ENCODE data around the gene INPP5A. TPM values are rescaled to one million over a fixed set of nuclear protein-coding genes. Genes with fewer than 3 reads are reported as not detected.

The INPP5A gene
- total and polyA plus RNA-seq, 10 of the 15 experiments (the other 5 are each of a cell fraction or from before 2014, with no cell fraction given), result 0.52 to 15.0 (median 6.3) TPM

- Histone ChIP-seq H3K27ac (ENCODE audit: control insufficient read depth, insufficient read depth) (no peak overlapping the region), H3K79me2 (ENCODE audit: control insufficient read depth, insufficient read depth, low read length) (no peaks in the 10 kb centered on the region), H4K20me1 (ENCODE audit: control insufficient read depth, insufficient read depth) (no peaks in the 10 kb centered on the region), H3K27me3 (replicated peaks in 1 of 2; ENCODE audit: control insufficient read depth in 2 of 2, insufficient read depth in 2 of 2, low read length in 1 of 2) (no peaks in the 10 kb centered on the region), H3K4me1 (ENCODE audit: control insufficient read depth, insufficient read depth, low read length) (no peaks in the 10 kb centered on the region), H3K4me2 (ENCODE audit: control insufficient read depth, insufficient read depth) (no peak overlapping the region), H3K9ac (ENCODE audit: control insufficient read depth, insufficient read depth, low read length) (no peak overlapping the region), H3K4me3 (no peak overlapping the region), H3K36me3 (ENCODE audit: control insufficient read depth in 2 of 2, insufficient read depth in 2 of 2, low read length in 1 of 2) (peaks cover 0 to 6% of the 10 kb centered on the region in 2 experiments; a peak in 2 of 4 replicates), H2AFZ (ENCODE audit: control insufficient read depth, low read depth, low read length) (no peak overlapping the region), H3K9me3 (replicated peaks; ENCODE audit: control insufficient read depth, insufficient read depth, low read length) (no peaks in the 10 kb centered on the region)
- RAD21 ChIA-PET (ENCODE audit: unreplicated experiment), result no interaction called here
- in situ Hi-C loops (cut with MboI), result no loop called here
- CTCF ChIA-PET, result interaction anchor here (0.7 to 1.4 kb wide), 3 partner anchors 9 to 261 kb away, joined by 3 to 4 read pairs (median 3); no protein-coding TSS in a partner anchor
- 78% methylated on average over 12 of the region's 12 CpGs for WGBS (ENCODE audit: insufficient coverage, insufficient replicate concordance, low lambda C conversion rate, missing lambda C conversion rate)
- intact Hi-C loops (cut with micrococcal nuclease; ENCODE audit: unreplicated experiment), result no loop called here
- SMC1A ChIA-PET (ENCODE audit: uncharacterized antibody, unreplicated experiment), result interaction anchor here (1.3 to 2.1 kb wide), 2 partner anchors 30 to 256 kb away, joined by 3 to 5 read pairs; no protein-coding TSS in a partner anchor
- DNase-seq (ENCODE audit: low read depth, low spot score) (no peak), FAIRE-seq (no peak), ATAC-seq (no peak)
- POLR2A ChIA-PET, result no interaction called here
- BruUV-seq (replicated peaks), result no TSS peak
- TF ChIP-seq DPF2 (IDR thresholded peaks at IDR 0.05) (no peak), BMI1 (IDR thresholded peaks at IDR 0.05; ENCODE audit: borderline replicate concordance) (no peak), POU2F2 (IDR thresholded peaks at IDR 0.05; ENCODE audit: borderline replicate concordance, low read depth, low read length) (no peak), EZH2 (IDR thresholded peaks at IDR 0.05; ENCODE audit: borderline replicate concordance, control insufficient read depth, low read depth, low read length) (no peak), EP300 (IDR thresholded peaks at IDR 0.05; ENCODE audit: borderline replicate concordance in 1 of 2, control insufficient read depth in 1 of 2, low read depth in 2 of 2, low read length in 2 of 2) (no peak), SP1 (IDR thresholded peaks at IDR 0.05; ENCODE audit: low read depth, low read length) (no peak), TCF12 (IDR thresholded peaks at IDR 0.05; ENCODE audit: low read depth, low read length) (no peak), CREB1 (IDR thresholded peaks at IDR 0.05; ENCODE audit: low read depth) (no peak), HSF1 (IDR thresholded peaks at IDR 0.05; ENCODE audit: low read depth, low read length) (no peak), CREM (IDR thresholded peaks at IDR 0.05; ENCODE audit: low read depth) (no peak), CTCF (IDR thresholded peaks at IDR 0.05 in 2 of 3, conservative IDR thresholded peaks at IDR 0.05 in 1 of 3; ENCODE audit: control insufficient read depth in 2 of 3, extremely low read depth in 1 of 3, insufficient read depth in 1 of 3, low read depth in 3 of 3, low read length in 3 of 3) (no peak), MXI1 (IDR thresholded peaks at IDR 0.05; ENCODE audit: low read depth, low read length) (no peak), BACH1 (IDR thresholded peaks at IDR 0.05; ENCODE audit: borderline replicate concordance) (no peak), MYC (IDR thresholded peaks at IDR 0.05; ENCODE audit: insufficient read depth, insufficient read length, insufficient replicate concordance, low read length, severe bottlenecking) (no peak), MLLT1 (IDR thresholded peaks at IDR 0.05) (no peak), POLR2A (IDR thresholded peaks at IDR 0.05; ENCODE audit: low read depth, low read length) (no peak), SMARCA5 (IDR thresholded peaks at IDR 0.05) (no peak)
Observed at GRCh38 chr10:132654121-132654571, 116.6 kb downstream of the INPP5A start.

Data from GM12878 (cell line).